Measurements from ENCODE around the gene TTN. TPM values are rescaled to one million over a fixed set of nuclear protein-coding genes. Genes with fewer than 3 reads are reported as not detected.

TTN gene
- total and polyA plus RNA-seq, 10 of the 15 experiments (the other 5 are each of a cell fraction or from before 2014, with no cell fraction given) = 0.15 to 9.0 (median 1.8) TPM

GRCh38 chr2:178830451-178830850 lies 23.2 kb upstream of the TTN start:
- 82% methylated on average over 2 of the region's 2 CpGs for WGBS (ENCODE audit: insufficient coverage, insufficient replicate concordance, low lambda C conversion rate, missing lambda C conversion rate)
- H3K79me2 ChIP-seq (ENCODE audit: control insufficient read depth, insufficient read depth, low read length) = no peaks in the 10 kb centered on the region
- in situ Hi-C loops (cut with MboI) = no loop called here
- intact Hi-C loops (cut with micrococcal nuclease; ENCODE audit: unreplicated experiment) = no loop called here
- no peak overlapping the region for H2AFZ ChIP-seq (ENCODE audit: control insufficient read depth, low read depth, low read length)
- no peaks in the 10 kb centered on the region for H4K20me1 ChIP-seq (ENCODE audit: control insufficient read depth, insufficient read depth)
- no peak overlapping the region for H3K4me2 ChIP-seq (ENCODE audit: control insufficient read depth, insufficient read depth)
- BruUV-seq (replicated peaks) = no TSS peak
- H3K9me3 ChIP-seq (replicated peaks; ENCODE audit: control insufficient read depth, insufficient read depth, low read length) = no peaks in the 10 kb centered on the region
- no peak overlapping the region for H3K27ac ChIP-seq (ENCODE audit: control insufficient read depth, insufficient read depth)
- no peak for DNase-seq (ENCODE audit: low read depth, low spot score)
- no peak for FAIRE-seq
- H3K4me3 ChIP-seq = no peak overlapping the region
- H3K27me3 ChIP-seq (replicated peaks in 1 of 2; ENCODE audit: control insufficient read depth in 2 of 2, insufficient read depth in 2 of 2, low read length in 1 of 2) = no peaks in the 10 kb centered on the region
- TF ChIP-seq RBBP5 (conservative IDR thresholded peaks at IDR 0.05) (no peak), CTCF (IDR thresholded peaks at IDR 0.05 in 2 of 3, conservative IDR thresholded peaks at IDR 0.05 in 1 of 3; ENCODE audit: control insufficient read depth in 2 of 3, extremely low read depth in 1 of 3, insufficient read depth in 1 of 3, low read depth in 3 of 3, low read length in 3 of 3) (no peak), ZNF384 (IDR thresholded peaks at IDR 0.05; ENCODE audit: borderline replicate concordance, low read depth, low read length) (no peak), FOS (IDR thresholded peaks at IDR 0.05; ENCODE audit: borderline replicate concordance, extremely low read depth, insufficient read length) (no peak), CHD4 (IDR thresholded peaks at IDR 0.05) (no peak), HDAC2 (IDR thresholded peaks at IDR 0.05) (no peak), EED (IDR thresholded peaks at IDR 0.05; ENCODE audit: low read depth) (no peak), MXI1 (IDR thresholded peaks at IDR 0.05; ENCODE audit: low read depth, low read length) (no peak), MYB (IDR thresholded peaks at IDR 0.05; ENCODE audit: borderline replicate concordance, low read depth, low read length) (no peak), SMAD1 (IDR thresholded peaks at IDR 0.05; ENCODE audit: low read depth, partially characterized antibody) (no peak), SMAD5 (IDR thresholded peaks at IDR 0.05; ENCODE audit: low read depth) (no peak), KLF5 (IDR thresholded peaks at IDR 0.05; ENCODE audit: partially characterized antibody) (no peak), CHD1 (IDR thresholded peaks at IDR 0.05; ENCODE audit: low read depth, low read length) (no peak), NRF1 (conservative IDR thresholded peaks at IDR 0.05; ENCODE audit: low read depth, low read length) (no peak)
- no peaks in the 10 kb centered on the region for H3K4me1 ChIP-seq (ENCODE audit: control insufficient read depth, insufficient read depth, low read length)
- no peaks in the 10 kb centered on the region for H3K36me3 ChIP-seq (ENCODE audit: control insufficient read depth in 2 of 2, insufficient read depth in 2 of 2, low read length in 1 of 2)
- ChIA-PET CTCF (interaction anchor here (1.4 to 1.8 kb wide), 2 partner anchors 9 to 10 kb away, joined by 3 to 6 read pairs; no protein-coding TSS in a partner anchor), POLR2A (no interaction called here), RAD21 (ENCODE audit: unreplicated experiment) (no interaction called here), SMC1A (ENCODE audit: uncharacterized antibody, unreplicated experiment) (interaction anchor here (1.1 kb wide), 1 partner anchor 10 kb away, joined by 4 read pairs; no protein-coding TSS in a partner anchor)
- no peak for ATAC-seq
- no peak overlapping the region for H3K9ac ChIP-seq (ENCODE audit: control insufficient read depth, insufficient read depth, low read length)

Data from GM12878 (cell line).